ENCODE data around the gene TRMT13. TPM values are rescaled to one million over a fixed set of nuclear protein-coding genes. Genes with fewer than 3 reads are reported as not detected.

The TRMT13 gene
- total RNA-seq, 1 experiment from 2014 or later, result 19.4 TPM

DNA sequence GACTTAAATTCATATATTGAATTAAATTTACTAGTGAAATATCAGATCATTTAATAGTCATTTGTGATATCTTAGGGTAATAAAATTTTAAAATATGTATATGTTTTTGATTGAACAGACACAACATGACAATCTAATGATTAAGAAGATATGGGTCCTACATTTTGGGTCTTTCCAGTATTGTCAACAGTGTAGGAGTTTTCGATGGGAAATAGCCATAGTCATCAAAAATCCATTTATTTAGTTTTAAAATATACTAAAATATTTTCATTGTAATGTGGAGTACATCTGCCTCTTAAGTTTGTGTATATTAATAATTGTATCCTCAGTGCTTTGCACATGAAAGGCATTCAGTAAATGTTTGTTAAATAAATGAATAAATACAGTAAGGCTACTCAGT is 14.0 kb downstream of the TRMT13 start:
- no peaks in the 10 kb centered on the region for H3K27me3 ChIP-seq (ENCODE audit: insufficient read depth, low read length)
- H2BK20ac ChIP-seq (ENCODE audit: low read depth, low read length, poor library complexity, severe bottlenecking), result no peak overlapping the region
- no peak overlapping the region for H4K5ac ChIP-seq (ENCODE audit: insufficient read length, low read depth, low read length)
- no peaks in the 10 kb centered on the region for H3K9me3 ChIP-seq (ENCODE audit: control insufficient read depth, low read depth, low read length)
- H3K4me1 Mint-ChIP-seq, result peaks cover 8 to 9% of the 10 kb centered on the region in 2 experiments
- no peaks in the 10 kb centered on the region for H3K9me3 Mint-ChIP-seq
- no peak overlapping the region for H2BK12ac ChIP-seq (ENCODE audit: insufficient read length, low read depth, low read length)
- no peak overlapping the region for H2BK120ac ChIP-seq (ENCODE audit: low read depth, low read length, poor library complexity, severe bottlenecking)
- H3K4me2 ChIP-seq (ENCODE audit: insufficient read depth, insufficient read length, low read length), result no peak overlapping the region
- no peak overlapping the region for H3K4ac ChIP-seq (ENCODE audit: low read depth, low read length)
- TF ChIP-seq, protein P1, sequence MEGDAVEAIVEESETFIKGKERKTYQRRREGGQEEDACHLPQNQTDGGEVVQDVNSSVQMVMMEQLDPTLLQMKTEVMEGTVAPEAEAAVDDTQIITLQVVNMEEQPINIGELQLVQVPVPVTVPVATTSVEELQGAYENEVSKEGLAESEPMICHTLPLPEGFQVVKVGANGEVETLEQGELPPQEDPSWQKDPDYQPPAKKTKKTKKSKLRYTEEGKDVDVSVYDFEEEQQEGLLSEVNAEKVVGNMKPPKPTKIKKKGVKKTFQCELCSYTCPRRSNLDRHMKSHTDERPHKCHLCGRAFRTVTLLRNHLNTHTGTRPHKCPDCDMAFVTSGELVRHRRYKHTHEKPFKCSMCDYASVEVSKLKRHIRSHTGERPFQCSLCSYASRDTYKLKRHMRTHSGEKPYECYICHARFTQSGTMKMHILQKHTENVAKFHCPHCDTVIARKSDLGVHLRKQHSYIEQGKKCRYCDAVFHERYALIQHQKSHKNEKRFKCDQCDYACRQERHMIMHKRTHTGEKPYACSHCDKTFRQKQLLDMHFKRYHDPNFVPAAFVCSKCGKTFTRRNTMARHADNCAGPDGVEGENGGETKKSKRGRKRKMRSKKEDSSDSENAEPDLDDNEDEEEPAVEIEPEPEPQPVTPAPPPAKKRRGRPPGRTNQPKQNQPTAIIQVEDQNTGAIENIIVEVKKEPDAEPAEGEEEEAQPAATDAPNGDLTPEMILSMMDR (conservative IDR thresholded peaks at IDR 0.05), result no peak
- H3K36me3 Mint-ChIP-seq (ENCODE audit: insufficient read depth in 1 of 3, low read depth in 3 of 3), result peaks cover 8 to 44% (median 32%) of the 10 kb centered on the region in 3 experiments
- DNase-seq, result no peak
- no peak overlapping the region for H3T11ph ChIP-seq (ENCODE audit: low read length)
- H3K23ac ChIP-seq (ENCODE audit: insufficient read length, low read depth, low read length), result no peak overlapping the region
- no peak overlapping the region for H3K27ac ChIP-seq (ENCODE audit: insufficient read length, low read depth, low read length)
- H2BK15ac ChIP-seq (ENCODE audit: low read depth, low read length), result no peak overlapping the region
- no peaks in the 10 kb centered on the region for H3K27me3 Mint-ChIP-seq (ENCODE audit: low read depth)
- H3K27ac Mint-ChIP-seq, result peak overlapping the region in 1 of 3 experiments; percentile 70; a peak in 2 of 7 replicates
- H4K20me1 ChIP-seq (ENCODE audit: control insufficient read depth, insufficient read depth, insufficient read length), result no peaks in the 10 kb centered on the region
- H4K91ac ChIP-seq (ENCODE audit: insufficient read length, low read depth, low read length), result no peak overlapping the region
- no CpG with 5 or more reads among the region's 1 CpG for WGBS (ENCODE audit: extremely low coverage, insufficient read length, low lambda C conversion rate)
- no peaks in the 10 kb centered on the region for H3K79me1 ChIP-seq (ENCODE audit: insufficient read depth, low read depth, low read length, poor library complexity, severe bottlenecking)
- H4K8ac ChIP-seq (replicated peaks; ENCODE audit: insufficient read length, low read depth, low read length), result no peak overlapping the region
- H3K23me2 ChIP-seq (ENCODE audit: insufficient read length, low read depth, low read length, poor library complexity, severe bottlenecking), result no peaks in the 10 kb centered on the region
- no peak overlapping the region for H2AFZ ChIP-seq (ENCODE audit: low read length)
- H3K18ac ChIP-seq (ENCODE audit: insufficient read length, low read depth, low read length), result no peak overlapping the region
- no peak overlapping the region for H3K4me3 Mint-ChIP-seq
- H2BK5ac ChIP-seq (ENCODE audit: insufficient read length, low read length), result no peak overlapping the region
- no peak overlapping the region for H3K9ac ChIP-seq (ENCODE audit: extremely low read depth, insufficient read length, low read length)
- H2AK5ac ChIP-seq (ENCODE audit: insufficient read length, low read length), result no peak overlapping the region
- no peak overlapping the region for H3K14ac ChIP-seq (ENCODE audit: insufficient read depth, low read length)
- H3K56ac ChIP-seq (ENCODE audit: insufficient read length, low read depth, low read length), result no peak overlapping the region
- no peaks in the 10 kb centered on the region; the same call in 1 of the 2 replicates for H3K79me2 ChIP-seq (ENCODE audit: insufficient read depth, low read length)
- H3K4me1 ChIP-seq (ENCODE audit: insufficient read depth, low read length), result peaks cover 3% of the 10 kb centered on the region; the same call in 1 of the 2 replicates

All from H9 (cell line).